C4-2B (cell line): ENCODE measurements around the gene CNIH2.

Experiments used
- H3K27ac ChIP-seq: fragments of 450-650 bp; 2 replicates; pipeline ENCODE4 v1.5.1; 2017
- CTCF ChIP-seq: fragments of 450-650 bp; conservative IDR thresholded peaks from 2 replicates; pipeline ENCODE4 v1.5.1; 2017; ENCODE audit warnings: mild to moderate bottlenecking
- ZFX ChIP-seq: fragments of 450-650 bp; IDR thresholded peaks from 2 replicates; pipeline ENCODE4 v1.6.1; 2017

The CNIH2 gene

GRCh38 chr11:66293352-66293751 is 15.4 kb downstream of the CNIH2 start:
- TF ChIP-seq CTCF, result no peak
- no peak for TF ChIP-seq ZFX
- no peak overlapping the region for H3K27ac ChIP-seq

- no peak overlapping the region for H3K27ac ChIP-seq
- TF ChIP-seq CTCF, result no peak
- TF ChIP-seq ZFX, result no peak
Measured at GRCh38 chr11:66293777-66294625, 16.0 kb downstream of the CNIH2 start.

- TF ChIP-seq ZFX, result no peak
- no peak for TF ChIP-seq CTCF
Measured at GRCh38 chr11:66294626-66295620, 16.9 kb downstream of the CNIH2 start.

GRCh38 chr11:66297610-66298009 is 19.6 kb downstream of the CNIH2 start:
- no peak overlapping the region for H3K27ac ChIP-seq
- TF ChIP-seq ZFX (no peak), CTCF (no peak)

More at GRCh38 chr11:66294626-66295620, 16.9 kb downstream of the CNIH2 start:
- H3K27ac ChIP-seq, result no peak overlapping the region

- no peak overlapping the region for H3K27ac ChIP-seq
- TF ChIP-seq ZFX (no peak), CTCF (no peak)
Measured at GRCh38 chr11:66299186-66299585, 21.2 kb downstream of the CNIH2 start.

- TF ChIP-seq CTCF, result no peak
- TF ChIP-seq ZFX, result no peak
- no peak overlapping the region for H3K27ac ChIP-seq
Measured at GRCh38 chr11:66302656-66303055, 24.7 kb downstream of the CNIH2 start.

GRCh38 chr11:66309475-66309874 is 31.5 kb downstream of the CNIH2 start:
- TF ChIP-seq CTCF (no peak), ZFX (no peak)

More at GRCh38 chr11:66309475-66309874, 31.5 kb downstream of the CNIH2 start:
- no peak overlapping the region for H3K27ac ChIP-seq
